DND-41 (cell line): ENCODE data around the gene CTNNA1.
A peak's percentile ranks its signal among the peaks of the same experiment; 100 is the strongest.

Experiments used
- ATAC-seq: fragments of 200-7000 bp; cut with Tn5 transposase; 3 replicates; pipeline ENCODE4 v1.9.1; 2021; ENCODE audit warnings: low read depth; ENCODE audit not compliant: insufficient read depth
- DNase-seq: peaks from one replicate; pipeline ENCODE4 v3.0.0-alpha.2; 2020
- H2AFZ ChIP-seq: 2 replicates; pipeline ENCODE4 v1.6.0; 2012; ENCODE audit warnings: low read depth, low read length
- H3K27ac ChIP-seq: 2 replicates; pipeline ENCODE4 v1.5.1; 2012; ENCODE audit warnings: low read length, inconsistent platforms
- H3K27me3 ChIP-seq: fragments of 200-600 bp; sonication (generic); 2 replicates; pipeline ENCODE4 v1.6.0; 2012; ENCODE audit warnings: low read length, mild to moderate bottlenecking, inconsistent platforms; ENCODE audit not compliant: insufficient read depth, poor library complexity
- H3K36me3 ChIP-seq: 2 replicates; pipeline ENCODE4 v1.5.1; 2012; ENCODE audit warnings: low read length, inconsistent platforms; ENCODE audit not compliant: insufficient read depth
- H3K4me1 ChIP-seq: 2 replicates; pipeline ENCODE4 v1.5.1; 2012; ENCODE audit warnings: mild to moderate bottlenecking, low read length; ENCODE audit not compliant: insufficient read depth
- H3K4me2 ChIP-seq: 2 replicates; pipeline ENCODE4 v1.6.0; 2012; ENCODE audit warnings: mild to moderate bottlenecking, moderate library complexity, low read length, inconsistent platforms; ENCODE audit not compliant: insufficient read depth
- H3K4me3 ChIP-seq, 2 experiments: fragments of 200-600 bp in 1 of 2; shearing (Covaris generic) in 1 of 2; 2 replicates each; pipeline ENCODE4 v1.5.1; 2012 to 2016; ENCODE audit warnings: inconsistent platforms in 2 of 2, low read length in 2 of 2, mild to moderate bottlenecking in 2 of 2, low read depth in 1 of 2, moderate library complexity in 1 of 2
- H3K79me2 ChIP-seq: 2 replicates; pipeline ENCODE4 v1.6.0; 2012; ENCODE audit warnings: low read length, inconsistent platforms; ENCODE audit not compliant: insufficient read depth
- H3K9ac ChIP-seq: 2 replicates; pipeline ENCODE4 v1.6.0; 2012; ENCODE audit warnings: low read depth, mild to moderate bottlenecking, inconsistent platforms, low read length, moderate library complexity
- H3K9me3 ChIP-seq: 2 replicates; pipeline ENCODE4 v1.5.1; 2012; ENCODE audit warnings: low read length, moderate library complexity, mild to moderate bottlenecking, inconsistent platforms; ENCODE audit not compliant: insufficient read depth, severe bottlenecking
- H4K20me1 ChIP-seq: 2 replicates; pipeline ENCODE4 v1.6.0; 2012; ENCODE audit warnings: low read length; ENCODE audit not compliant: insufficient read depth
- EZH2 ChIP-seq: IDR thresholded peaks from 3 replicates; pipeline ENCODE4 v1.6.1; 2012; ENCODE audit warnings: borderline replicate concordance, low read depth, mild to moderate bottlenecking, moderate library complexity, low read length, inconsistent platforms; ENCODE audit not compliant: severe bottlenecking
- TF ChIP-seq, protein P1 (sequence below): IDR thresholded peaks from 2 replicates; pipeline ENCODE4 v1.5.1; 2012; ENCODE audit warnings: borderline replicate concordance, low read length, moderate library complexity, mild to moderate bottlenecking; ENCODE audit not compliant: poor library complexity, severe bottlenecking; ENCODE audit errors: extremely low read depth

The CTNNA1 gene

DNA sequence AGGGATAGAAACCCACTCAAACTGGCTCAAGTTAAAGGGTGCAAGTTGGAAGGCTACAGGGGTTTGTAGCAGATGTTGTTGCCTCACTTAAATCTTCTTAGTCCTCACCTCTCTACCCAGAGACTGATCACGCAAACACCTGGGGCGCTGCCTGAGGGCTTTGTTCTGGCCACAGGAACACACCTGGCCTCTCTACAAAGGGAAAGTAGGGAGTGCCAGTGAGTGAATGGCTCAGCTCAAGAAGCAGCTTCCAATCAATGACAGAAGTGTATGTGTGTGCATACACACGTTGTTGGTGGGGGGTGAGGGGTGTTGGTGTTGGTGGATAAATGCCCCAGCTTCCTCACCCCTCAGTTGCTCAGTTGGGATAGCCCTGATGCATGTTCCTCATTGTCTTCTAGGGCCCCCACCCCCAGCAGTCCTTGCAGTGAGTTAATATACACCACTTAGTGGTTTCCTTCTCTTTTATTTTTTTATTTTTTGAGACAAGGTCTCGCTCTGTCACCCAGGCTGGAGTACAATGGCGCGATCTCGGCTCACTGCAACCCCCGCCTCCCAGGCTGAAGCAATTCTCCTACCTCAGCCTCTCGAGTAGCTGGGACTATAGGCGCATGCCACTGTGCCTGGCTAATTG, 30.6 kb upstream of the CTNNA1 start:
- no peaks in the 10 kb centered on the region for H3K9me3 ChIP-seq
- peak; percentile 9 for DNase-seq
- no peaks in the 10 kb centered on the region for H3K4me1 ChIP-seq
- H3K4me2 ChIP-seq = no peak overlapping the region
- TF ChIP-seq, protein P1, sequence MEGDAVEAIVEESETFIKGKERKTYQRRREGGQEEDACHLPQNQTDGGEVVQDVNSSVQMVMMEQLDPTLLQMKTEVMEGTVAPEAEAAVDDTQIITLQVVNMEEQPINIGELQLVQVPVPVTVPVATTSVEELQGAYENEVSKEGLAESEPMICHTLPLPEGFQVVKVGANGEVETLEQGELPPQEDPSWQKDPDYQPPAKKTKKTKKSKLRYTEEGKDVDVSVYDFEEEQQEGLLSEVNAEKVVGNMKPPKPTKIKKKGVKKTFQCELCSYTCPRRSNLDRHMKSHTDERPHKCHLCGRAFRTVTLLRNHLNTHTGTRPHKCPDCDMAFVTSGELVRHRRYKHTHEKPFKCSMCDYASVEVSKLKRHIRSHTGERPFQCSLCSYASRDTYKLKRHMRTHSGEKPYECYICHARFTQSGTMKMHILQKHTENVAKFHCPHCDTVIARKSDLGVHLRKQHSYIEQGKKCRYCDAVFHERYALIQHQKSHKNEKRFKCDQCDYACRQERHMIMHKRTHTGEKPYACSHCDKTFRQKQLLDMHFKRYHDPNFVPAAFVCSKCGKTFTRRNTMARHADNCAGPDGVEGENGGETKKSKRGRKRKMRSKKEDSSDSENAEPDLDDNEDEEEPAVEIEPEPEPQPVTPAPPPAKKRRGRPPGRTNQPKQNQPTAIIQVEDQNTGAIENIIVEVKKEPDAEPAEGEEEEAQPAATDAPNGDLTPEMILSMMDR = no peak
- no peak for TF ChIP-seq EZH2
- H4K20me1 ChIP-seq = no peaks in the 10 kb centered on the region
- no peaks in the 10 kb centered on the region for H3K27me3 ChIP-seq
- H3K4me3 ChIP-seq = no peak overlapping the region
- ATAC-seq = peak; percentile 44; the same call in 2 of the 3 replicates
- H2AFZ ChIP-seq = no peak overlapping the region
- H3K27ac ChIP-seq = no peak overlapping the region
- no peaks in the 10 kb centered on the region for H3K36me3 ChIP-seq
- no peak overlapping the region for H3K9ac ChIP-seq
- H3K79me2 ChIP-seq = no peaks in the 10 kb centered on the region

DNA sequence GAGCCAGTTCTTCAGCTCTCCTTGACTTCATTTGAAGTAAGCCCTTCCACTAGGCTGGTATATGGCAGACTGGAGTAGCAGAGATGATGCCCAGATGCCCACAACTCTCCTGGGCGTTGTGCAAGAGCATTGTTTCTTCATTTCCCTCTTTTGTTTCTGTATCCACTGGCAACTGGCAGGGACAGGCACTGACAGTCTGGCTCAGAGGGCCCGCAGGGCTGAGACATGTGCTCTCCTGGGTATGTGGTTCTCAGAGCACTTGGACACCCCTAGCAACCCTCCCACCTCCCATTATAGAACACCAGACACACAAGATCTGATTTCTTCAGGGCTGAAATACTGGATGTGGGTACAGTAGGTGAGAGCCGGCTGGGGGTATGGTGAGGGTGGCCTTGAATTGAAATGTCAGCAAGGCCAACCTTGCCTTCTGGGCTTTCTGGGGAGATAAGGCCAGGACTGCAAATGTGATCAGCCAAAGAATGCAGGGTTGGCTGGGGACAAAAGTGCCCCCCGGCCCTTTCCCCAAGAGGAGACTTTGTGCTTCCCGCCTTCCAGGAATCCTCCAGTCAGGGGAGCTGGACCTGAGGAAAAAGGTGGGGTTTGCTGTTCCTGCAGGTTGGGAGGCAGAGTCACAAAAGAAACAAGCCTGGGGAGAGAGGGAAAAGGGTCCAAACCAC, 28.6 kb upstream of the CTNNA1 start:
- ATAC-seq = no peak; the same call in 2 of the 3 replicates
- no peaks in the 10 kb centered on the region for H3K27me3 ChIP-seq
- no peak overlapping the region for H3K4me3 ChIP-seq
- H3K9ac ChIP-seq = no peak overlapping the region
- DNase-seq = no peak
- H3K9me3 ChIP-seq = no peaks in the 10 kb centered on the region
- H3K36me3 ChIP-seq = no peaks in the 10 kb centered on the region
- no peak overlapping the region for H3K4me2 ChIP-seq
- no peaks in the 10 kb centered on the region for H4K20me1 ChIP-seq
- H3K27ac ChIP-seq = no peak overlapping the region
- H3K79me2 ChIP-seq = no peaks in the 10 kb centered on the region
- no peaks in the 10 kb centered on the region for H3K4me1 ChIP-seq
- TF ChIP-seq, protein P1 = no peak
- no peak for TF ChIP-seq EZH2
- H2AFZ ChIP-seq = no peak overlapping the region

DNA sequence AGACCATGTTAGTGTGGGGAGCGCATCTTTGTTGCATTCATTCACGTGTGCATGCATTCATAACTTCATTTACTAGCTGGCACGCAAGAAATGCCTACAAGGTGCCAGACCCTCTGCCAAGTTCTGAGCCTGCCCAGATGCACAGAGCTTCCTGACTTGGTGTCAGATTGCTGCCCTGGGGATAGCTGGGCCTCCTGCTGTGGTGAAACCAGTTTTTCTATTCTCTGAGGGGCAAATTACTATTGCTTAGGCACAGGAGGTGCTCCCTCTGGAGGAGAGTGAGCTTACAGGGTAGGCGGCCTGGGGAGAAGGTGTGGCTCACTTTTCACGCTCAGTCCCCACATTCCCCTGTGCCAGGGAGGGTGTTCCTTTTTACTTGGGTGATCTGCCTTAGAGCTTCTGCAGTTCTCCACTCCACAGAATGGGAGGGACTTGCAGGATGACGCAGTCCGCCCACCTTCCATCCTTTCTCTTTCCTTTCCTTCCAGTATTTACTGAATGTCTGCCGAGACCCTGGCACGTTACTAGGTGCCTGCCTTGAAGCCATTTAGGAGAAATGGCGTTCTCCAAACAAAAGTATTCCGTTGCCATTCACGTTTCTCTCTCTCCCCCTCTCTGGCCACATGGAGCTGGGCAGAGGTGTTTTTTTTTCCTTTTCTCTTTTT, 27.9 kb upstream of the CTNNA1 start:
- Histone ChIP-seq H2AFZ (no peak overlapping the region), H3K4me2 (no peak overlapping the region)
- TF ChIP-seq EZH2 = no peak
- TF ChIP-seq, protein P1 = peak; percentile 52

More for the DNA sequence above, 27.9 kb upstream of the CTNNA1 start:
- no peaks in the 10 kb centered on the region for H3K4me1 ChIP-seq
- ATAC-seq = peak; percentile 57
- no peaks in the 10 kb centered on the region for H3K79me2 ChIP-seq
- no peaks in the 10 kb centered on the region for H3K36me3 ChIP-seq
- no peak overlapping the region for H3K4me3 ChIP-seq
- no peaks in the 10 kb centered on the region for H3K9me3 ChIP-seq
- no peak overlapping the region for H3K9ac ChIP-seq
- H4K20me1 ChIP-seq = no peaks in the 10 kb centered on the region
- no peaks in the 10 kb centered on the region for H3K27me3 ChIP-seq
- no peak overlapping the region for H3K27ac ChIP-seq
- peak; percentile 13 for DNase-seq
